ENCODE measurements around the gene CLK3. TPM values are rescaled to one million over a fixed set of nuclear protein-coding genes. Genes with fewer than 3 reads are reported as not detected.
A peak's percentile ranks its signal among the peaks of the same experiment; 100 is the strongest.
"Not testable (repeated sequence)": the region's sequence is repeated elsewhere in the genome, so short reads cannot be mapped to it uniquely, and the experiment has no call there.

The CLK3 gene
- polyA plus RNA-seq, 4 donors, result 61.0 to 84.1 (median 70.9) TPM

- DNase-seq (ENCODE audit: low read depth in 4 of 4, low spot score in 3 of 4), result no peak
Measured at GRCh38 chr15:74635228-74635627, 19.6 kb downstream of the CLK3 start.

DNA sequence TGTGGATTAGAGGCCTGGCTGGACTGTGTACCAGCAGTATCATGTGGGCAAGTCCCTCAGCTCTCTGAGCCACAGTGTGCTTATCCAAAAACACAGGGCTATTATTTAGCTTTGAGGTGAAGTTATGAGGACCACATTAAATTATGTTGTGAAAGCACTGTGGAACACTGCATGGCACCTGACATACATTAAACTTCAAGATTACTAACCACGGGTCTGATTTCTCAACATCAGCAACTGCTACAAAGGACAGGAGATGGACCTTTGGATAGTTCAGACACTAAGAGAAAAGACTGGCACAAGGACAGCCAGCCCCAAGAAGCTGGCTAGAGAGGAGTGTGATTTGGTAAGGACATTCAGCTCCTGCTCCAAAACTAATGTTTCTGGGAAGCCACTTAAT is 21.3 kb downstream of the CLK3 start:
- DNase-seq (ENCODE audit: low read depth in 4 of 4, low spot score in 3 of 4), result no peak

GRCh38 chr15:74641151-74641550 is 25.5 kb downstream of the CLK3 start:
- DNase-seq (ENCODE audit: low read depth in 4 of 4, low spot score in 3 of 4), result no peak

DNA sequence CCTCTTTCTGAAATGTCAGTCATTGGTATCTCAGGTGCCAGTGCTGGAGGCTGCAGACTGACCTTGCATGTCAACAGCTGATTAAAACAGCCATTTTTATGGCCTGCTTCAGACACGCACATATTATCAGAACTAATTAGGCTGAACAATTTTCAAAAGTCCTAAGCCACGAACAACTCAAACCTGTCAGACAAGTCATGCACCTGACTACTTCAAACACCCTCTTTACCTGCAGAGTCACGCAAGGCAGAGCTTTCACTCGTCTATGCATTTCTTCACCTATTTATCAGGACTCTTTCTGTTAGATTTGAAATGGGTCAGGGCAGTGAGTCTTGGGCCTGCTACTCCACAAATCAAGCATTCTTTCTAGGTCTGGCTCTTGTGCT is 26.7 kb downstream of the CLK3 start:
- DNase-seq (ENCODE audit: low read depth in 4 of 4, low spot score in 3 of 4), result peak in 2 of 4 donors; percentile 14 to 27

- DNase-seq (ENCODE audit: low read depth in 4 of 4, low spot score in 3 of 4), result no peak
Measured at GRCh38 chr15:74642734-74643664, 27.4 kb downstream of the CLK3 start.

GRCh38 chr15:74643665-74644204 is 28.1 kb downstream of the CLK3 start:
- no peak for DNase-seq (ENCODE audit: low read depth in 4 of 4, low spot score in 3 of 4)

DNA sequence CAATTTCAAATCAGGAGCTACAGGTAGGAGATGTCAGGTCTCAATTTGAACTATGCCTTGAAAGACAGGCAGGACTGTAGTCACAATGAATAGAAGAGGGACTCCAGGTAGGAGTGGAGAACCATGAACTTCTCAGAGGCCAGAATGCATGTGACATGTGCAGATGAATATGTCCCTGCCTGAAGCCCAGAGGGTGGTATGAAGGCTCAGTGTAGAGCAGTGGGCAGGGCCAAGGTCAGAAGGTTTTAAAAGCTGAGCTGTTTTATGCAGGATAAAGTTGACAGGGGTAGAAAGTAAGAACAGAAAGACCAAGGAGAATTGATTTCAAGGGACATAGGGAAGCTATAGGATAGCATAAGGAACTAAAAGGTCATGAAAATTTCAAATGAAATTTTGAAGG is 30.8 kb downstream of the CLK3 start:
- DNase-seq (ENCODE audit: low read depth in 4 of 4, low spot score in 3 of 4), result no peak

DNA sequence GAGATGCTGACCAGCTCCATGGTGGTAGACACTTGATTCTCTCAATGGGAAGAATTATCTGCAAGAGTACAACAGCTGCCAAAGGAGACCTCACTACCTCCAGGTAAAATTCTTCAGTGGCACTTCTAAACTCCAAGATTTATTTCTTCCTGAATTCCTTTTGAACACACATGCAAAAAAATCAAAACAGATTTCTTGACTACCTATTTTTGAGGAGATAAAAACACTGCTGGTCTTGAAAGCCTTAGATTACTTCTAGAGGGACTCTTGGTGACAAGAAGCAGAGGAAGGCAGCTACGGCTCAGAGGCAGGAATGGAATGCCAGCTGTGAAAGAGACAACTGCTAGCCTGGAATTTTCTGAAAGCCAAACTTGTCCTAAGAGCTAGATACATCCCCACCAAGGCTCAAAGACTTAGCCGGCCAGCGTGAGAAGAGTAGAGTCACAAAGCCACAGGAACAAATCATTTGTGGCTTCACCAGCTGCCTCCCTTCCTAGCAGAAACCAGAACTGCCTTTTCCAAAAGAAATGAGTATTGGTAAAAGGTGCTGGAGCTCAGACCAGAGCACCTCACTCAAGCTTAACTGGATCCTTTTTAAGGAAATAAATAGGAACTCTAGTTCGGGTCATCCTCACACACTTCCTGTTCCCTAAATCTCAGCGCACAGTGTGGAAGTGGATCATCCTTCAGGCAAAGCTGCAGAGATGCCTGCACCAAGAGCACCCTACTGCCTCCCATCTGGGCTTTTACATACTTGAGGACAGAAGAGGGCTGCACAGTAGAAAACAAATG is 32.6 kb downstream of the CLK3 start:
- DNase-seq (ENCODE audit: low read depth in 4 of 4, low spot score in 3 of 4), result no peak

DNA sequence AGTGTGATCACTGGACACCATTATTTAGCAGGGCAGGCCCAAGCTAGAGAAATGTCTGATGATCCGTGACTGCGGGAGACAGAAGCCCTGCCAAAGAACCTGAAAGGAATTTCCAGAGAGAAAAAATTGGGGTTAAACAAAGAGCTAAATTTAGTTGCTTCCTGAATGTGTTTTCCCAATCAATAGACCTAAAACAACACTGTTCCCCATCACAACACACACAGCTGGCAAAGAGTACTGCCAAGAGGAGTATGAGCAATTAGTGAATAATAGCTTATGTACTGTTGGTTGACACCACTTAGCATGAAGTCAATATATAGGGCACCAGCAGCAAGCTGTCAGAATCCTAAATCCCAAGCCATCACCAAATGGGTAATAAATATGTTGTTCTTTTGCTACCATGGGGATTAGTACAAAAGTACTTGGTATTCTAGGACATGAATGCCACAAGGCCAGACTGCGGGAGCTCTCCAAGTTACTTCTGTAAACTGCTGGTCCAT is 35.7 kb downstream of the CLK3 start:
- DNase-seq (ENCODE audit: low read depth in 4 of 4, low spot score in 3 of 4), result no peak

DNA sequence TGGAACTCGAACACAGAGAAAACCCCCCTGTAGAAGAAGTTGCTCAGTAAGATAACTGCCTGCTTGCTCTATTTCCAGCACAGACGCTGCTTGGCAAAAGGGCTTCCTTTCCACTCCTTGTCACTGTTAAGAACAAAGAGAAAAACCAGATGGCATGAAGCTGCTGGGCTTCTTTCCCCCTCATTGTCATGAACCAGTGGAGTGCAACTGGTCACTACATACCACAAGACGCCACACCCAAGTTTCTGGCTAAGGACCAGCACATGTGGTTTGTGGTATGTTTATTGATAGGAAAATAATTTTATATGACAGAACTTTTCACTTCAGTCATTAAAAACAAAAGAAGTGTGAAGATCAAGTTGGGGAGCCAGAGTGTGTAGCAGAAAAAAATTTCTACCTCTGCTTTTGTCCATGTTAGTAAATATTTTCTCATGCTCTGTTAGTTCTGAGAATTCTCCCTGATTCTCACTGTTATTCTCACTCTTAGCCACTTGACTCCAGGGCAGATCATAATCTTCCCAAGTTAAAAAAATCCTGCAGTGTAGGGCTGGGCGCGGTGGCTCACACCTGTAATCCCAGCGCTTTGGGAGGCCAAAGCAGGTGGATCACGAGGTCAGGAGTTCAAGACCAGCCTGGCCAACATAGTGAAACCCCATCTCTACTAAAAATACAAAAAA is 37.9 kb downstream of the CLK3 start:
- no peak for DNase-seq (ENCODE audit: low read depth in 4 of 4, low spot score in 3 of 4)

GRCh38 chr15:74655424-74655823 is 39.8 kb downstream of the CLK3 start:
- no peak for DNase-seq (ENCODE audit: low read depth in 4 of 4, low spot score in 3 of 4)

GRCh38 chr15:74656935-74657535 is 41.4 kb downstream of the CLK3 start:
- no peak for DNase-seq (ENCODE audit: low read depth in 4 of 4, low spot score in 3 of 4)

DNA sequence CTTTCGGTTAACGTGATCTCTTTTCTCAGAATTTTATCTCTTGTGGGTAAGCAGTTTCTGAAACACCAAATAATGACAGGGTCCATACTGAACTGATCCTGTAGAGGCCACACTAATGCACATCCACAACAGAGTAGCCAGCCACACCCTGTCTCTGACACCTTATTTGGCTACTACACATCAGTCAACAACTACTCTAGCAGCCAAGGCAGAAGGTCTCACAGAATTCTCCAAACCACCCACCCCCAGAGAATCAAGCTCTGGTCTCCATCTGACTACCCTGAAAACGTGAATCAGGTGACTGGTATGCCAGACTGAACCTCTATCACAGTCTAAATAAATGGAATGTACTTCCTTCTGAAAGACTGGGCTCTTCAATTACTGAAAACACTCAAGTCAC is 42.2 kb downstream of the CLK3 start:
- DNase-seq (ENCODE audit: low read depth in 4 of 4, low spot score in 3 of 4), result no peak

GRCh38 chr15:74661280-74661679 is 45.6 kb downstream of the CLK3 start:
- not testable (repeated sequence) for DNase-seq (ENCODE audit: low read depth in 4 of 4, low spot score in 3 of 4)

DNA sequence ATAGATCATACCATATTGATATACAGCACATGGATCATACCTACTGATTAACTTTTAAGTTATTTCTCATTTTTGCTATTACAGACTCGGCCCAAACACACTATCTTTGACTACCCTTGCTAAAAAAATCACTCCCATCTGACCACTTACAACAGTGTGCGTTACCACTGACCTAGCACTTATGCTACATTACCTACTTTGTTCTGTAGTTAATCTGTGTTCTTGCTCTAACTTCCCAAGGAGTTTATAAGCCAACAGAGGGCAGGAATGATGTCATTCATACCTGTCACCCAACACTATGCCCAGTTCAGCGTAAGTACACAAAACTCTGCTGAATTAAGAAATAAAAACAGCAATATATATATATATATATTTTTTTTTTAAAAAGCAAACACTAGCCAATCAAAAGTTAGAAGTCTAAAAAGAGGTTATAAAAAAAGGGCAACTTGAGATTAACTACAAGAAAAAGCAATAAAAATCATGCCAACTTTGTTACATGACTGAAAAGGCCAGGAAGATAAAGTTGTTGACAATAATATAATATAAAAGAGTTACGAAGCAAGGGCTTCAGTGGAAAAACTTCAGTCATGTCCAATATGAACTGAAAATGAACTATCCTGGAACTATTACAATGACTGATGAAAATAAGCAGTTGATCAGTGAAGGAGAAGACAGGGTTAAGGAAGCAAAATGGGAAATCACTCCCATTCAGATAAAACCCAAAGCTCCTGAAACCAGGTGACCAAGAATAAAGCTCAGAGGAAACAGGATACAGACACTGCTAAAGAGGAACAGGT is 46.6 kb downstream of the CLK3 start:
- DNase-seq (ENCODE audit: low read depth in 4 of 4, low spot score in 3 of 4), result no peak

DNA sequence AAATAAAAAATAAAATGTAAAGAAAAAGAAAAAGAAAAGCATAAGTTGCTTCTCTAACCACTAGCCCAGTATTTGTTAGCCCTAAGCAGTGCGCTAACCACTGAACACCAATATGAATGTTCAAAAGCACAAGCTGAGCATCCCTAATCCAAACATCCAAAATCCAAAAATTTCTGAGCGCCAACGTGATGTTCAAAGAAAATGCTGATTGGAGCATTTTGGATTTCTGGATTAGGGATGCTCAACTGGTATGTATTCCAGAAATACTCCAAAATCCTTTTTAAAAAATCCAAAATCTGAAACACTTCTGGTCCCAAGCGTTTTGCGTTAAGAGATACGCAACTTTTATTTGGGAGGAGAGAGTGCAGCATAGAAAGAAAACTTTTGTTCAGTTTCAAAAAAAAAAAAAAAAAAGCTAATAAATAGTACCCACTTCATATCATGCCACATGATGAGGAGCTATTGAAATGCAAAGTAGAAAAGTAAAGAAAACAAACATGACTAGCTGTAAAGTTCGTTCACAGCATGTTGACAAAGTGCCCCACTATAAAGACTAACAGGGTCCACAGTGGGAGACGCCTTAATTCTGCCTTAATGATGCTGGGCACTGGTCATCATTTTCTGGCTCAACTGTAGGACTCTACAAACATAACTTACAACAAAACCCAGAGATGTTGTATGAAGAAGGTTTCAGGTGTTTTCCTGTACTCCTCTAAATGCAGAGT is 47.8 kb downstream of the CLK3 start:
- DNase-seq (ENCODE audit: low read depth in 4 of 4, low spot score in 3 of 4), result no peak

GRCh38 chr15:74664028-74664616 is 48.5 kb downstream of the CLK3 start:
- no peak for DNase-seq (ENCODE audit: low read depth in 4 of 4, low spot score in 3 of 4)

- DNase-seq (ENCODE audit: low read depth in 4 of 4, low spot score in 3 of 4), result no peak
Measured at GRCh38 chr15:74664670-74665069, 49.0 kb downstream of the CLK3 start.

Data from left renal pelvis (tissue), 4 donors.